ENCODE data around the gene GIPC1.
"Not testable (repeated sequence)": the region's sequence is repeated elsewhere in the genome, so short reads cannot be mapped to it uniquely, and the experiment has no call there.

GIPC1 gene

GRCh38 chr19:14517446-14517839 is 21.5 kb upstream of the GIPC1 start:
- DNase-seq = no peak

- no peak for DNase-seq
Observed at GRCh38 chr19:14516746-14517438, 21.0 kb upstream of the GIPC1 start.

GRCh38 chr19:14516048-14516534 is 20.2 kb upstream of the GIPC1 start:
- no peak for DNase-seq

GRCh38 chr19:14515501-14516047 is 19.6 kb upstream of the GIPC1 start:
- DNase-seq = no peak

GRCh38 chr19:14514215-14514863 is 18.4 kb upstream of the GIPC1 start:
- DNase-seq = no peak

GRCh38 chr19:14512406-14512961 is 16.6 kb upstream of the GIPC1 start:
- no peak for DNase-seq

GRCh38 chr19:14511229-14511593 is 15.3 kb upstream of the GIPC1 start:
- no peak for DNase-seq

- DNase-seq = no peak
Observed at GRCh38 chr19:14510311-14511228, 14.6 kb upstream of the GIPC1 start.

- DNase-seq = no peak
Observed at GRCh38 chr19:14507704-14508542, 12.0 kb upstream of the GIPC1 start.

- no peak for DNase-seq
Observed at GRCh38 chr19:14505488-14506239, 9.7 kb upstream of the GIPC1 start.

GRCh38 chr19:14504575-14504974 is 8.6 kb upstream of the GIPC1 start:
- not testable (repeated sequence) for DNase-seq

- no peak for DNase-seq
Observed at GRCh38 chr19:14503285-14503684, 7.4 kb upstream of the GIPC1 start.

- DNase-seq = no peak
Observed at GRCh38 chr19:14502334-14503092, 6.6 kb upstream of the GIPC1 start.

GRCh38 chr19:14497228-14497921 is 1.4 kb upstream of the GIPC1 start:
- no peak for DNase-seq

GRCh38 chr19:14496834-14497227 is 904 bp upstream of the GIPC1 start:
- no peak for DNase-seq

GRCh38 chr19:14495672-14496028 is 277 bp downstream of the GIPC1 start:
- DNase-seq = no peak

GRCh38 chr19:14494910-14495671 is 836 bp downstream of the GIPC1 start:
- DNase-seq = no peak

- DNase-seq = no peak
Observed at GRCh38 chr19:14494411-14494810, 1.5 kb downstream of the GIPC1 start.

GRCh38 chr19:14492756-14493337 is 3.1 kb downstream of the GIPC1 start:
- no peak for DNase-seq
